ENCODE data around the gene TMEM168.

GRCh38 chr7:112791465-112792168 is 1.4 kb upstream of the TMEM168 start:
- TF ChIP-seq CTCF (IDR thresholded peaks at IDR 0.05) = no peak
- TF ChIP-seq POLR2A (IDR thresholded peaks at IDR 0.05) = no peak
- no peak for TF ChIP-seq POLR2AphosphoS5 (IDR thresholded peaks at IDR 0.05)

Measured in breast epithelium (tissue), 3 donors.